Transverse colon (tissue), 4 donors: Measurements from ENCODE around the gene ANGPTL1. TPM values are rescaled to one million over a fixed set of nuclear protein-coding genes. Genes with fewer than 3 reads are reported as not detected.

Source experiments
- DNase-seq: peaks from one replicate; pipeline ENCODE4 v3.0.0-alpha.2; 2019
- H3K27ac ChIP-seq, 4 donors: fragments of 200-600 bp; sonication (generic); 2 replicates each; pipeline ENCODE4 v1.5.1; 2016 to 2018; ENCODE audit warnings: inconsistent platforms in 4 of 4
- H3K27me3 ChIP-seq: fragments of 200-600 bp; sonication (generic); 2 replicates; pipeline ENCODE4 v1.5.1; 2017; ENCODE audit warnings: inconsistent platforms
- H3K36me3 ChIP-seq, 4 donors: fragments of 200-600 bp; sonication (generic); 2 replicates each; pipeline ENCODE4 v1.5.1; 2017 to 2019; ENCODE audit warnings: inconsistent platforms in 4 of 4
- H3K4me1 ChIP-seq, 4 donors: fragments of 200-600 bp; sonication (generic); 2 replicates each; pipeline ENCODE4 v1.5.1; 2017 to 2020; ENCODE audit warnings: inconsistent platforms in 4 of 4
- H3K4me3 ChIP-seq, 4 donors: fragments of 200-600 bp; sonication (generic); 1 replicate in 1 of 4; 2 replicates in 3 of 4; pipeline versions ENCODE4 v1.5.1 to v1.6.1; 2017 to 2019; ENCODE audit warnings: inconsistent platforms in 4 of 4
- H3K9me3 ChIP-seq, 2 donors: fragments of 200-600 bp; sonication (generic); 2 replicates each; pipeline ENCODE4 v1.5.1; 2017 to 2019; ENCODE audit warnings: inconsistent platforms in 2 of 2
- EP300 ChIP-seq: sonication (generic); formaldehyde crosslinking; IDR thresholded peaks from one replicate; pipeline ENCODE4 v1.6.1; 2017; ENCODE audit warnings: antibody characterized with exemption, low read depth
- POLR2A ChIP-seq: fragments of 450-650 bp; IDR thresholded peaks from one replicate; pipeline ENCODE4 v1.6.1; 2016; ENCODE audit warnings: antibody characterized with exemption, mild to moderate bottlenecking, moderate library complexity
- POLR2AphosphoS5 ChIP-seq, 3 donors: sonication (generic); formaldehyde crosslinking; IDR thresholded peaks; one replicate each; pipeline ENCODE4 v1.6.1; 2016; ENCODE audit warnings: antibody characterized with exemption in 3 of 3
- WGBS, 2 donors: methylation state at CpG; one replicate each; pipeline ENCODE4 v1.1.5; 2018; ENCODE audit warnings: low coverage in 1 of 2; 5-methylcytosine and 5-hydroxymethylcytosine counted together
- in situ Hi-C, 4 donors: fragments of 200-750 bp; cut with MboI; loops; one replicate each; pipeline versions ENCODE4 v1.15.0 to v1.15.1; 2017; ENCODE audit warnings: low sequenced_read_pairs in 3 of 4, low pct_ligation_motif_present in 1 of 4, low pct_unique_long_range_greater_than_20kb in 1 of 4
- intact Hi-C: fragments of 100-400 bp; cut with DNase I; formaldehyde crosslinking; loops from one replicate; pipeline ENCODE4 v1.15.1; 2023; ENCODE audit warnings: low total_unique reads
- total RNA-seq, 4 donors: library from RNA; depleted of rRNA; stranded (reverse); fragments of >200 nt; gene quantifications; one replicate each; pipeline ENCODE4 v1.1.0, GENCODE V29; 2016
- TF ChIP-seq, protein P1 (sequence below), 5 experiments: fragments of 200-600 bp in 3 of 5; fragments of 450-650 bp in 2 of 5; sonication (generic) in 3 of 5; IDR thresholded peaks; 1 replicate in 2 of 5; 2 replicates in 3 of 5; pipeline ENCODE4 v1.5.1; 2016 to 2017; ENCODE audit warnings: antibody characterized with exemption in 5 of 5, inconsistent platforms in 3 of 5, mild to moderate bottlenecking in 2 of 5, moderate library complexity in 1 of 5

ANGPTL1 gene
- total RNA-seq, 4 donors from 2014 or later, result 10.8 to 29.2 (median 18.0) TPM

DNA sequence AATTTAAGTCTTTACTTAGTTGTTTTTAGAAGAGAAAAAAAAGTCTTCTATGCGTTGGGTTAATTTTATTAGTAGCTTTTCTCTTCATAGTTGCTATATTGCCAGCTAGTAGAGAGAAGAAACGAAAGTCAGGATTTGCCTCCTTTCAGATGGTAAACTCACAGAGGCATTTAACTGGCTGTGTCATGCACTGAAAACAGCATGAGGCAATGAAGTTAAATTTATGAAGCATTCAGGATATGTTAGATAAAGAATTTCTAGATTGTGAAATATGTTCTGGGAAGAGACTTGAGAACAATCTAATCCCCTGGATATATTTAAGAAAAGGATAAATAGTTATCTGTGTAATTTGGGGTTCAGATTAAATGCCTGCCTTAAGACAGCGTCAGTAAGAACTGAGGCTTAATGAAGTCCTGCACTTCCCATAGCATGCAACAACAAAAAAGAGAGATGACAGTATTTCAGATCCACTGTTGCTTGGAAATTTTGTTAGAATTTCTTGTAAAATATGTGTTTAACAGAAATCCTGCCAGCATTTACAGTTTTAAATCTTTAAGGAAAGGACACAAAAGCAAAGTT is 1.7 kb downstream of the ANGPTL1 start:
- in situ Hi-C loops (loop anchor here in 1 of 4 donors (10.0 kb wide), 1 partner anchor 136 kb away; no protein-coding TSS in a partner anchor), intact Hi-C loops (no loop called here)
- Histone ChIP-seq H3K4me3 (peak overlapping the region in 3 of 4 donors; percentile 21 to 45 (median 23)), H3K9me3 (no peaks in the 10 kb centered on the region), H3K4me1 (peaks cover 10 to 42% (median 29%) of the 10 kb centered on the region in 4 donors), H3K27ac (peak overlapping the region; percentile 73 to 84 (median 80)), H3K36me3 (no peaks in the 10 kb centered on the region), H3K27me3 (no peaks in the 10 kb centered on the region)
- TF ChIP-seq EP300 (no peak), POLR2AphosphoS5 (IDR thresholded peaks at IDR 0.05) (peak in 2 of 3 donors; percentile 44 to 56), POLR2A (peak; percentile 16)
- DNase-seq, result no peak
- 62 to 67% methylated on average over 3 of the region's 3 CpGs for WGBS, 2 donors

DNA sequence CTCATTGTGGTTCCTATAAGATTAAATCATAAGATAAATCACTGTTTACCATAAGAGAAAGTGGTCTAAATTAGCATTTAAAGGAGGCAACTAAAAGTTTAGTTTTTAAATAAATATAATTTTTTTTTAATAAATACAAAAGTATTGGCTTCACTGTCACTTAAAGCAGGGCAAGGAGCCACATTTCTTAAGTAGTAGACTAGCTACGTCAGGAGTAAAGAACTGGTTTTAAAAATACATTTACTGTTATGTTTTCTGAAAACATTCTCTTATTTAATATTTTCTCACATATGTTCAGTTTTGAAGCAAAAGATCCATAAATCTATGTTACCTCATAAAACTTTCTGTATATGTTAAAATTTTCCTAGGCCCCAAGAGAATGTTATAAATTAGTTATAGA is 2.2 kb downstream of the ANGPTL1 start:
- H3K4me1 ChIP-seq, result peaks cover 10 to 42% (median 29%) of the 10 kb centered on the region in 4 donors
- intact Hi-C loops (no loop called here), in situ Hi-C loops (loop anchor here in 1 of 4 donors (10.0 kb wide), 1 partner anchor 136 kb away; no protein-coding TSS in a partner anchor)
- DNase-seq, result no peak
- no peaks in the 10 kb centered on the region for H3K27me3 ChIP-seq
- no peaks in the 10 kb centered on the region for H3K9me3 ChIP-seq
- peak overlapping the region in 3 of 4 donors; percentile 21 to 45 (median 23) for H3K4me3 ChIP-seq
- TF ChIP-seq EP300, result no peak
- TF ChIP-seq POLR2AphosphoS5 (IDR thresholded peaks at IDR 0.05), result no peak
- TF ChIP-seq, protein P1, sequence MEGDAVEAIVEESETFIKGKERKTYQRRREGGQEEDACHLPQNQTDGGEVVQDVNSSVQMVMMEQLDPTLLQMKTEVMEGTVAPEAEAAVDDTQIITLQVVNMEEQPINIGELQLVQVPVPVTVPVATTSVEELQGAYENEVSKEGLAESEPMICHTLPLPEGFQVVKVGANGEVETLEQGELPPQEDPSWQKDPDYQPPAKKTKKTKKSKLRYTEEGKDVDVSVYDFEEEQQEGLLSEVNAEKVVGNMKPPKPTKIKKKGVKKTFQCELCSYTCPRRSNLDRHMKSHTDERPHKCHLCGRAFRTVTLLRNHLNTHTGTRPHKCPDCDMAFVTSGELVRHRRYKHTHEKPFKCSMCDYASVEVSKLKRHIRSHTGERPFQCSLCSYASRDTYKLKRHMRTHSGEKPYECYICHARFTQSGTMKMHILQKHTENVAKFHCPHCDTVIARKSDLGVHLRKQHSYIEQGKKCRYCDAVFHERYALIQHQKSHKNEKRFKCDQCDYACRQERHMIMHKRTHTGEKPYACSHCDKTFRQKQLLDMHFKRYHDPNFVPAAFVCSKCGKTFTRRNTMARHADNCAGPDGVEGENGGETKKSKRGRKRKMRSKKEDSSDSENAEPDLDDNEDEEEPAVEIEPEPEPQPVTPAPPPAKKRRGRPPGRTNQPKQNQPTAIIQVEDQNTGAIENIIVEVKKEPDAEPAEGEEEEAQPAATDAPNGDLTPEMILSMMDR (IDR thresholded peaks at IDR 0.05), result no peak
- TF ChIP-seq POLR2A, result no peak
- H3K27ac ChIP-seq, result peak overlapping the region; percentile 73 to 84 (median 80)
- 64 to 71% methylated on average over 1 of the region's 1 CpG for WGBS, 2 donors
- H3K36me3 ChIP-seq, result no peaks in the 10 kb centered on the region

DNA sequence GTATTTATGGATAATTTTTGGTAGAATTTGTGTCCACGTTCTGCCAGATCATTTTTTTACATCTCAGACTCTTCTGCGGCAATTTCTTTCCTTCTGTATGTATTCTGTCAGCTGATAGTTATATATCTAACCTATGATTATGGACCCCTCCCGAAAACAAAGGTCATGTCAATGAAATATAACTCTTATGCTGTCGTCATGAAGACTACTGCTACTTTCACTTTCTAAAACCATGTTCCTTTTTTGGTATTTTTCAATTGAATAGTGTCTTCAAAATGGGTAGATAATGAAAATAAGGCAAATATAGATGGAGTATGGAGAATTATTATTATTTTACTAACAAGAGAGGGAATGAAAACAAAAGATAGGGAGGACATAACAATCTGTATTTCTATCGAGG is 3.2 kb downstream of the ANGPTL1 start:
- DNase-seq, result no peak
- Histone ChIP-seq H3K9me3 (no peaks in the 10 kb centered on the region), H3K4me1 (peaks cover 10 to 40% (median 31%) of the 10 kb centered on the region in 4 donors), H3K4me3 (peak overlapping the region; percentile 8 to 45 (median 22)), H3K36me3 (no peaks in the 10 kb centered on the region), H3K27me3 (no peaks in the 10 kb centered on the region), H3K27ac (peak overlapping the region; percentile 73 to 84 (median 80))
- intact Hi-C loops (no loop called here), in situ Hi-C loops (loop anchor here in 1 of 4 donors (10.0 kb wide), 1 partner anchor 137 kb away; no protein-coding TSS in a partner anchor)
- TF ChIP-seq EP300 (no peak), POLR2A (no peak), POLR2AphosphoS5 (IDR thresholded peaks at IDR 0.05) (peak in 1 of 3 donors; percentile 5)
- TF ChIP-seq, protein P1 (IDR thresholded peaks at IDR 0.05), result no peak
- 16 to 20% methylated on average over 5 of the region's 5 CpGs for WGBS, 2 donors

DNA sequence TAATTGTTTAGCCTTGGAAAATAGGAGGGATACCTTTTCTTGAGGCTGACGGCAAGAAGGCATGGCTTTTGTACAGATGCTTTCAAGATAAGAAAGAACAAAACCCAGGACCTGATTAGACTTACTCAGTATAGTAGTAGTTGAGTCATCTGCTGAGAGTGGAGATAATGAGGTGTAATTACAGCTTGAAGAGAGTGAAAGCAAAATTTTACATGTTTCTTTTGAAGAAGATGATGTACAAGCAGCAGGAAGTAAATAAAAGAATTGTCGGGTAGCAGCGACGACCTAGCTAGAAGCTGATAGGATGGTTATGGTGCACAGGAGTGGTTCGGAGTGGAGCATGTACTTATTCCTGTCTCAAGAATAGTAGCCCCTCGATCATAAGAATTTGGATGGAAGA is 6.6 kb downstream of the ANGPTL1 start:
- Histone ChIP-seq H3K27me3 (no peaks in the 10 kb centered on the region), H3K27ac (peak overlapping the region in 1 of 4 donors; percentile 38), H3K4me1 (peaks cover 0 to 17% (median 12%) of the 10 kb centered on the region in 4 donors), H3K36me3 (no peaks in the 10 kb centered on the region), H3K9me3 (no peaks in the 10 kb centered on the region), H3K4me3 (no peak overlapping the region)
- 77% methylated on average over 6 of the region's 6 CpGs for WGBS, 2 donors
- intact Hi-C loops (no loop called here), in situ Hi-C loops (loop anchor here in 1 of 4 donors (10.0 kb wide), 1 partner anchor 140 kb away; no protein-coding TSS in a partner anchor)
- DNase-seq, result no peak
- TF ChIP-seq, protein P1 (IDR thresholded peaks at IDR 0.05), result no peak
- TF ChIP-seq EP300, result no peak
